ENCODE measurements around the gene HMOX2. TPM values are rescaled to one million over a fixed set of nuclear protein-coding genes. Genes with fewer than 3 reads are reported as not detected.

Gene HMOX2
- total and polyA plus RNA-seq, 12 donors = 58.4 to 251 (median 85.3) TPM

DNA sequence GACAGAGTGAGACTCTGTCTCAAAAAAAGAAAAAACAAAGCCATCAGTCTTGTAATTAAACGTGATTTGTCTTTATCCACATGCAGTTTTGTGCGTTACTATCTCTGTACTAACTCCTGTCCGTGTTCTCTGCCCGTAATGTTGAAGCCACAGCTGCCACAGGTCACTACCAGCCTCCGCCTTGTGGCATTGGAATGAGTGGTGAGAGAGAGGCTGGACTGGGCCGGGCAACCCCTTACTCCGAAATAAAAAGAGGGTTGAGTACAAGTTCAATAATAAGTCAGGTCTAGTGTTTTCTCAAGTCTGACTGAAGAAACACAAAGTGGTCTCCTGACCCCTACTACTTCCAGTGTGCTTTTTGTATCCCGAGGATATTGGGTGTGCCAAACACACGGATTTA, 45.2 kb upstream of the HMOX2 start:
- peaks cover 0 to 77% (median 12%) of the 10 kb centered on the region in 9 donors for H3K36me3 ChIP-seq
- ATAC-seq = no peak

GRCh38 chr16:4433228-4433627, 43.0 kb upstream of the HMOX2 start:
- H3K36me3 ChIP-seq = peaks cover 0 to 90% (median 23%) of the 10 kb centered on the region in 9 donors
- H3K27me3 ChIP-seq = no peaks in the 10 kb centered on the region
- WGBS, 2 donors = 86 to 90% methylated on average over 4 of the region's 4 CpGs
- ATAC-seq = no peak
- H3K27ac ChIP-seq = no peak overlapping the region
- no peak for DNase-seq
- intact Hi-C loops (cut with DNase I) = no loop called here
- no peaks in the 10 kb centered on the region for H3K9me3 ChIP-seq
- peaks cover 0 to under 1% (median 0%) of the 10 kb centered on the region in 9 donors for H3K4me1 ChIP-seq
- H3K4me3 ChIP-seq = no peak overlapping the region
- TF ChIP-seq, protein P1, sequence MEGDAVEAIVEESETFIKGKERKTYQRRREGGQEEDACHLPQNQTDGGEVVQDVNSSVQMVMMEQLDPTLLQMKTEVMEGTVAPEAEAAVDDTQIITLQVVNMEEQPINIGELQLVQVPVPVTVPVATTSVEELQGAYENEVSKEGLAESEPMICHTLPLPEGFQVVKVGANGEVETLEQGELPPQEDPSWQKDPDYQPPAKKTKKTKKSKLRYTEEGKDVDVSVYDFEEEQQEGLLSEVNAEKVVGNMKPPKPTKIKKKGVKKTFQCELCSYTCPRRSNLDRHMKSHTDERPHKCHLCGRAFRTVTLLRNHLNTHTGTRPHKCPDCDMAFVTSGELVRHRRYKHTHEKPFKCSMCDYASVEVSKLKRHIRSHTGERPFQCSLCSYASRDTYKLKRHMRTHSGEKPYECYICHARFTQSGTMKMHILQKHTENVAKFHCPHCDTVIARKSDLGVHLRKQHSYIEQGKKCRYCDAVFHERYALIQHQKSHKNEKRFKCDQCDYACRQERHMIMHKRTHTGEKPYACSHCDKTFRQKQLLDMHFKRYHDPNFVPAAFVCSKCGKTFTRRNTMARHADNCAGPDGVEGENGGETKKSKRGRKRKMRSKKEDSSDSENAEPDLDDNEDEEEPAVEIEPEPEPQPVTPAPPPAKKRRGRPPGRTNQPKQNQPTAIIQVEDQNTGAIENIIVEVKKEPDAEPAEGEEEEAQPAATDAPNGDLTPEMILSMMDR (IDR thresholded peaks at IDR 0.05) = no peak

More for the DNA sequence above, 45.2 kb upstream of the HMOX2 start:
- TF ChIP-seq, protein P1 (IDR thresholded peaks at IDR 0.05) = no peak
- WGBS, 2 donors = 86 to 88% methylated on average over 9 of the region's 9 CpGs
- Histone ChIP-seq H3K4me1 (peaks cover 0 to 22% (median 14%) of the 10 kb centered on the region in 9 donors), H3K9me3 (no peaks in the 10 kb centered on the region), H3K27me3 (no peaks in the 10 kb centered on the region), H3K27ac (no peak overlapping the region), H3K4me3 (no peak overlapping the region)
- intact Hi-C loops (cut with DNase I) = no loop called here
- no peak for DNase-seq

DNA sequence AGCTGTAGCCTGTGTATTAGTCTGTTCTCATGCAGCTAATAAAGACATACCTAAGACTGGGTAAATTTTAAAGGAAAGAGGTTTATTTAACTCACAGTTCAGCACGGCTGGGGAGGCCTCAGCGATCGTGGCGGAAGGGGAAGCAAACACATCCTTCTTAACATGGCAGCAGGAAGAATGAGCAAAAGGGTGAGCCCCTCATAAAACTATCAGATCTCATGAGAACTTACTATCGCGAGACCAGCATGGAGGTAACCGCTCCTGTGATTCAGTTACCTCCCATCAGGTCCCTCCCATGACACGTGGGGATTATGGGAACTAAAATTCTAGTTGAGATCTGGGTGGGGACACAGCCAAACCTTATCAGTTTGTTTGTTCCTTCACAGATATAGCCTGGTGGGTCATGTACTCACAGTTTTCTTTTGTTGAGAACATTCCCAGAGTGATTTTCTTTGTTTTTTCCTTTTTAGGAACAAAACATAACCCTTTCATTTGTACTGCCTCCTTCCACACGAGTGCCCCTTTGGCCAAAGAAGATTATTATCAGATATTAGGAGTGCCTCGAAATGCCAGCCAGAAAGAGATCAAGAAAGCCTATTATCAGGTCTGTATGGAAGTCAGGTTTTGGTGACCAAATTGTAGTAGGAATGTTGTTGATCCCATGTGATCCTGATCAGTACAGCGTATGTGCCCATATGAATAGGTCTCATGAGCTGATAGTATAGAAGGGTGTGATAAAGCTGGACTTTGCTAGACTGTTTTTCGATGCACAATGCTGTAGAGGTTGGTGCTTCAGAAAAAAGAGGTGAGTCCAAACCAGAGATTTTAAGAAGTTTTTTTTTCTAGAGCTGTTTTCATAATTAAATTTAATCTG, 42.0 kb upstream of the HMOX2 start:
- Histone ChIP-seq H3K4me1 (no peaks in the 10 kb centered on the region), H3K36me3 (peaks cover 0 to 93% (median 24%) of the 10 kb centered on the region in 9 donors)
- 80 to 82% methylated on average over 12 of the region's 12 CpGs for WGBS, 2 donors

GRCh38 chr16:4435337-4436067, 40.7 kb upstream of the HMOX2 start:
- H3K27me3 ChIP-seq = no peaks in the 10 kb centered on the region
- peaks cover 0 to 99% (median 37%) of the 10 kb centered on the region in 9 donors for H3K36me3 ChIP-seq
- TF ChIP-seq, protein P1 (IDR thresholded peaks at IDR 0.05) = no peak
- no peak overlapping the region for H3K27ac ChIP-seq
- H3K4me1 ChIP-seq = no peaks in the 10 kb centered on the region
- H3K9me3 ChIP-seq = no peaks in the 10 kb centered on the region
- no peak overlapping the region for H3K4me3 ChIP-seq
- intact Hi-C loops (cut with DNase I) = no loop called here
- no peak for ATAC-seq
- WGBS, 2 donors = 81 to 86% methylated on average over 8 of the region's 8 CpGs
- no peak for DNase-seq

More for the DNA sequence above, 42.0 kb upstream of the HMOX2 start:
- intact Hi-C loops (cut with DNase I) = no loop called here
- DNase-seq = no peak
- Histone ChIP-seq H3K9me3 (no peaks in the 10 kb centered on the region), H3K27ac (no peak overlapping the region), H3K4me3 (no peak overlapping the region), H3K27me3 (no peaks in the 10 kb centered on the region)
- no peak for ATAC-seq
- TF ChIP-seq, protein P1 (IDR thresholded peaks at IDR 0.05) = no peak
